Measurements from ENCODE around the gene PRSS2.

GRCh38 chr7:142813226-142813625 lies 42.5 kb downstream of the PRSS2 start:
- no peak for TF ChIP-seq CTCF (IDR thresholded peaks at IDR 0.05)
- no peak for TF ChIP-seq POLR2A (IDR thresholded peaks at IDR 0.05)
- no peak for TF ChIP-seq POLR2AphosphoS5 (IDR thresholded peaks at IDR 0.05)
